H1 (cell line): ENCODE measurements around the gene ZNF74.

ENCODE experiments used
- CHD2 ChIP-seq: IDR thresholded peaks from 2 replicates; pipeline ENCODE4 v1.6.1; 2012; ENCODE audit warnings: low read length, improper control_type of control experiment
- CTCF ChIP-seq, 3 experiments: IDR thresholded peaks; 1 replicate in 2 of 3; 2 replicates in 1 of 3; pipeline versions ENCODE4 v1.5.1 to v1.6.1; 2011; ENCODE audit warnings: low read length in 3 of 3, mild to moderate bottlenecking in 3 of 3, inconsistent platforms in 2 of 3, low read depth in 1 of 3, moderate library complexity in 1 of 3; ENCODE audit not compliant: insufficient read depth in 1 of 3; ENCODE audit errors: control extremely low read depth in 1 of 3
- EP300 ChIP-seq, 2 experiments: IDR thresholded peaks; 1 replicate in 1 of 2; 2 replicates in 1 of 2; pipeline ENCODE4 v1.6.1; 2011 to 2012; ENCODE audit warnings: low read depth in 2 of 2, low read length in 2 of 2, mild to moderate bottlenecking in 2 of 2, borderline replicate concordance in 1 of 2, inconsistent platforms in 1 of 2, moderate library complexity in 1 of 2
- EZH2 ChIP-seq: fragments of 200-600 bp; sonication (generic); IDR thresholded peaks from 2 replicates; pipeline ENCODE4 v1.7.1; 2012; ENCODE audit warnings: low read depth, mild to moderate bottlenecking, moderate library complexity, low read length, inconsistent platforms; ENCODE audit not compliant: severe bottlenecking
- MAX ChIP-seq: IDR thresholded peaks from 2 replicates; pipeline ENCODE4 v1.6.1; 2012; ENCODE audit warnings: inconsistent platforms
- POLR2A ChIP-seq, 2 experiments: IDR thresholded peaks; 1 replicate in 1 of 2; 2 replicates in 1 of 2; pipeline ENCODE4 v1.6.1; 2011; ENCODE audit warnings: low read depth in 2 of 2, low read length in 2 of 2, mild to moderate bottlenecking in 2 of 2; ENCODE audit errors: control extremely low read depth in 1 of 2
- POLR2AphosphoS5 ChIP-seq: IDR thresholded peaks from 2 replicates; pipeline ENCODE4 v1.6.1; 2011; ENCODE audit warnings: low read depth, low read length
- RFX5 ChIP-seq: IDR thresholded peaks from 2 replicates; pipeline ENCODE4 v1.6.1; 2011; ENCODE audit warnings: low read depth, low read length, improper control_type of control experiment, borderline replicate concordance
- SP2 ChIP-seq: IDR thresholded peaks from 2 replicates; pipeline ENCODE4 v1.6.1; 2012; ENCODE audit warnings: mild to moderate bottlenecking, low read length, inconsistent platforms
- TAF1 ChIP-seq: IDR thresholded peaks from 2 replicates; pipeline ENCODE4 v1.6.1; 2011; ENCODE audit warnings: mild to moderate bottlenecking, low read depth, low read length
- TBP ChIP-seq: IDR thresholded peaks from 2 replicates; pipeline ENCODE4 v1.6.1; 2011; ENCODE audit warnings: low read depth, low read length, improper control_type of control experiment
- TCF12 ChIP-seq: IDR thresholded peaks from 2 replicates; pipeline ENCODE4 v1.6.1; 2011; ENCODE audit warnings: low read depth, mild to moderate bottlenecking, low read length

DNA sequence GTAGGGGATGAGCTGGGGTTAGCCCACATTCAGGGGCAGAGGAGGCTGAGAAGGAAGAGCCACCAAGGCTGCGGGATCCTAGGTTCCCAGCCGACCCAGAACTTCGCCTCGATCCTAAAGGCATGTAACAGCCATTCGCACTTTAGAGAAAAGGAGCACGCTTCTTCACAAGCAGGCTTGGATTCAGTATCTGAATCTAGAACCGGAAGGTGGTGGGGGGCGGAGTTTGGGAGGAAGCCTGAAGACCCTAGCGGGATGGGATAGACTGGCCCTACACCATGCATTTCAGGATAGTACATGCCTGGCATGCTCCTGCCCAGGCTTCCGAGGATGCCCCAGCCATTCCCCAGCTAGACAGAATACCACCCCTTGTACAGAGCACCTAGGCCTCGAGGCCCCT, 39.2 kb downstream of the ZNF74 start:
- no peak for TF ChIP-seq CTCF (IDR thresholded peaks at IDR 0.05; ENCODE audit: control extremely low read depth in 1 of 3, insufficient read depth in 1 of 3, low read depth in 1 of 3, low read length in 3 of 3)
- no peak for TF ChIP-seq EP300 (IDR thresholded peaks at IDR 0.05; ENCODE audit: borderline replicate concordance in 1 of 2, low read depth in 2 of 2, low read length in 2 of 2)
- no peak for TF ChIP-seq TBP
- no peak for TF ChIP-seq TCF12
- no peak for TF ChIP-seq SP2
- TF ChIP-seq POLR2A (IDR thresholded peaks at IDR 0.05; ENCODE audit: control extremely low read depth in 1 of 2, low read depth in 2 of 2, low read length in 2 of 2), result no peak
- no peak for TF ChIP-seq EZH2
- TF ChIP-seq POLR2AphosphoS5, result no peak
- no peak for TF ChIP-seq TAF1
- no peak for TF ChIP-seq CHD2
- no peak for TF ChIP-seq MAX
- no peak for TF ChIP-seq RFX5
